GM21717 (cell line): ENCODE data around the gene LUC7L2.
A peak's percentile ranks its signal among the peaks of the same experiment; 100 is the strongest.
"Not testable (repeated sequence)": the region's sequence is repeated elsewhere in the genome, so short reads cannot be mapped to it uniquely, and the experiment has no call there.

ENCODE experiments used
- ATAC-seq: cut with Tn5 transposase; IDR thresholded peaks from one replicate; pipeline ENCODE4 v1.9.1; 2021; ENCODE audit warnings: mild to moderate bottlenecking, moderate library complexity; ENCODE audit not compliant: unreplicated experiment

LUC7L2 gene

DNA sequence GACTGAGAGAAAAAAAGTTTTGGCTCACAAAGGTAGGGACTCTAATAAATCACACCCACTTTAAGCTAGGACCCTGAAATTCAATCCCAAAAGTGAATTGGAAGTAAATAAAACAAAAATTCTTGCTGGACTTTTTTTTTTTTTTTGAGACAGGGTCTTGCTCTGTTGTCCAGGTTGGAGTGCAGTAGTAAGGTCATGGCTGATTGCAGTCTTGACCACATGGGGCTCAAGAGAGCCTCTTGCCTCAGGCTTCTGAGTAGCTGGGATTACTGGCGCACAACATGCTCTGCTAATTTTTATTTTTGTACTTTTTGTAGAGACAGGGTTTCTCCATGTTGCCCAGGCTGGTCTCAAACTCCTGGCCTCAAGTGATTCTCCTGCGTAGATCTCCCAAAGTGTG lies 5.0 kb upstream of the LUC7L2 start:
- no peak for ATAC-seq

DNA sequence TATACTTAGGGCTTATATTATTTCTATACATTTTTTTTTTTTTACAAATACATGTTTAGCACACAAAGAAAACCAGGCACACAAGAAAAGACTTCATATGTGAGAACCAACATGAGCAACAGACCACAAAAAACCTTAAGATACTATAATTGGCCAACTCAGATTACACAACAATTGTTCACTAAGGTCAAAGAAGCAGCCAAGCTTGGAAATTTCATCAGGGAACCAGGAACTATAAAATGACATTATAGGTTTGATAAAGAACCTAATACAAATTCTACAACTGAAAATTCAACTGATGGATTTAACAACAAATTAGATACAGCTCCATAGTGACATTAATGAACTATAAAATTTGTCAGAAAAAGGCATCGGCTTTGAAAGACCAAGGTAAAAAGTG lies 4.4 kb upstream of the LUC7L2 start:
- ATAC-seq, result no peak

DNA sequence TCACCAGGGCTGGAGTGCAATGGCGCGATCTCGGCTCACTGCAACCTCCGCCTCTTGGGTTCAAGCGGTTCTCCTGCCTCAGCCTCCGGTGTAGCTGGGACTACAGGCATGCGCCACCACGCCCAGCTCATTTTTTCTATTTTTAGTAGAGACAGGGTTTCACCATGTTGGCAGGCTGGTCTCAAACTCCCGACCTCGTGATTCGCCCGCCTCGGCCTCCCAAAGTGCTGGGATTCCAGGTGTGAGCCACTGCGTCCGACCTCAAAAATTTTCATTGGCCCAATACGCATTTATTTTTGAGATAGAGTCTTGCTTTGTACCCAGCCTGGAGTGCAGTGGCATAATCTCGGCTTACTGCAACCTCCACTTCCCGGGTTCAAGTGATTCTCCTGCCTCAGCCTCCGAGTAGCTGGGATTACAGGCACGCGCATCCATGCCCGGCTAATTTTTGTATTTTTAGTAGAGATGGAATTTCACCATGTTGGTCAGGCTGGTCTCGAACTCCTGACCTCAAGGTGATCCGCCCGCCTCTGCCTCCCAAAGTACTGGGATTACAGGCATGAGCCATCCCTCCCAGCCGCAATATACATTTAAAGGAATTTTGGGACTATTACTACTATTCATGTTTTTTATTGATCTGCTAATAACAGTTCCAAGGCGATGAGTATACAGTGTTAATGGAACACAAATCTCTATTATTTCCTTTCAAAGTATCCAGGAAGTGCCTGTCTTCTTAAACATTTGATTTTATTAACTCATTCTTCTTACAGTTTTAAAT lies 1.8 kb upstream of the LUC7L2 start:
- ATAC-seq, result not testable (repeated sequence)

DNA sequence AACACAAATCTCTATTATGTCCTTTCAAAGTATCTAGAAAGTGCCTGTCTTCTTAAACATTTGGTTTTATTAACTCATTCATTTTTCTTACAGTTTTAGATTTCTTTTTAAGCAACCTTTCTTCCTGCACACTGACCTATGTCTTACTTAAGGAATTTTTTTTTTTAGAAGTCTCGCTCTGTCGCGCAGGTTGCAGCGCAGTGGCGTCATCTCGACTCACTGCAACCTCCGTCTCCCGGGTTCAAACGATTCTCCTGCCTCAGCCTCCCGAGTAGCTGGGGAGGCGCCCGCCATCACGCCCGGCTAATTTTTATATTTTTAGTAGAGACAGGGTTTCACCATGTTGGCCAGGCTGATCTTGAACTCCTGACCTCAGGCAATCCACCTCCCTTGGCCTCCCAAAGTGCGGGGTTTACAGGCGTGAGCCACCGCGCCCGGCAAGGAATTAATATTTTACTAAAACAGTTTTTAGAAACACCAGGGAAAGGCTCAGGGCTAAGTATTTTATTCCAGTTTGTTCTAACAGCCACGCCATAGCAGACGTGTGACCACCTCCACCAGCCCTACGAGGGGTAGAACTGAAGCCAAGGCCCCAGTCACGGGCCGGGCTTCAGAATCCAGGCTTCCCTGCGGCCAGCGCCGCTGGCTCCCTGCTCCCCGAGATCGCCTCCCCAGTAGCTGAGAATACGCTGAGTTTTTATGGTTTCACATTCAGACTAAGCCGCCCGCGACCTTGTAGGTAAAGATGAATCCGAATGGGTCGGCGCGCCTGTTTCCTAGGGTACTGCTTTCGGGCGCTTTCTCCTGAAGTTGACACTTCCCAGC lies 941 bp upstream of the LUC7L2 start:
- peak; percentile 25 for ATAC-seq

DNA sequence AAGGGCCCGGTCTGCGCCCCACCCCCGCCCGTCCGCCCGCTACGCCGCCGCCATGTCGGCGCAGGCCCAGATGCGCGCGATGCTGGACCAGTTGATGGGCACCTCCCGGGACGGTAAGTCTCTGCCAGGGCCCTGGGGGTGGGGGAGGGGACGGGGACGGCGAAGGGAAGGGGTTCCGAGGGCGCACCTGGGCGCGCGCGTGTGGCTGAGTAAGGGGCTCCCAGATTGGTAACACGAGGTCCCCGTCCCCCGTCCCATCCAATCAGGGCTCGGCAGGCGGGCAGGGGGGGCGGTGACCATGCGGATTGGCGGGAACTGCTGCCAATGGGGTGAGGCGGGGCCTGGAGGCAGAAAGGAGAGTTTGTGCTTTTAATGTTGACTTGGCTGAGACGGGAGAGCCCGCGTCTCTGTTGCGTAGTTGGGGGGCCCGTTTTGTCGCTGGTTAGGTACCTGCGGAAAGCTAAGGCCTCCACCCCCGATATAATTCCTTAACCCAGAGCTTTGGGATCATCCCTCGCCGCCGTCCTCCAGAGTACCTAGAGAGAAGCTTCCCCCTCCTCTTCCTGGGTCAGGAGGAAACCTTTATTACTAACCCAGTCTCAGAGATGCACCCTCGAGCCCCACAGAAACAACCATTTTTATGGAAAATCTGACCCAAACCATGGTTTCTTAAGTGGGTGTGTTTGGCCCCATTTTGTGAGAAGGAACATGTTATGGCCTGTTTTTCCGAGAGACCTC lies 685 bp downstream of the LUC7L2 start:
- ATAC-seq, result peak; percentile 76

DNA sequence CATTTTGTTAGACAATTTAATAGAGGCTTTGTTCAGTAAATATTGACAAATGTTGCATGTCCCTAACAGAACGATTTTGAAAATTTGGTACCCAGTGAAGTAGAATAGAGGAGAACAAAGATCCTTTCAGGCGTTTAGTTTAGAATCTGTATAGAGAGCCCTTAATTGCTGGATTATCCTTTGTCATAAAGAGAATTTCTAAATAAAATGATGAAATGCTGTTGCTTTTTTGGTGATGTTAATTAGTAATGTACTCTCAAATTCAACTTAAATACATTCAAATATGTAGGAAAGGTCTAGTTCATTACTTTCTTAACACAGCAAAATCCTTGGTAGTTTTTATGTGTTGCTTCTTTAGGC lies 1.2 kb downstream of the LUC7L2 start:
- ATAC-seq, result no peak

DNA sequence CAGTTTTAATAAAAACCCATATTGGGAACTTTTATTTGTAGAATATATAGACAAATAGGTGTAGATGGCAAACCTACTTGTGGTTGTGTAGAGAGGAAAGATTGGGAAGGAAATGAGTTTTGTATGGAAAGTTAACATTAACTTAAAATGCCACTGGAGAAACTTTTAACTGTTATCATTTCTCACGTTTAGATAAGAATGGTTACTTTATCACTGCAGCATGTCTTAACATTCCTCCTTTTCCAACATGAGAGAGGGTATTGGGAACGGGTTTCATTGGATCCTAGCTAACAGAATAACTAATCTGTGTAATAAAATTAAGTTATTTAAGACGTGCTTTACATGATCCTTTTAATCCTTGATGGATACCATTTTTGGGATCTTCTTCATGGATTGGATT lies 1.8 kb downstream of the LUC7L2 start:
- no peak for ATAC-seq

DNA sequence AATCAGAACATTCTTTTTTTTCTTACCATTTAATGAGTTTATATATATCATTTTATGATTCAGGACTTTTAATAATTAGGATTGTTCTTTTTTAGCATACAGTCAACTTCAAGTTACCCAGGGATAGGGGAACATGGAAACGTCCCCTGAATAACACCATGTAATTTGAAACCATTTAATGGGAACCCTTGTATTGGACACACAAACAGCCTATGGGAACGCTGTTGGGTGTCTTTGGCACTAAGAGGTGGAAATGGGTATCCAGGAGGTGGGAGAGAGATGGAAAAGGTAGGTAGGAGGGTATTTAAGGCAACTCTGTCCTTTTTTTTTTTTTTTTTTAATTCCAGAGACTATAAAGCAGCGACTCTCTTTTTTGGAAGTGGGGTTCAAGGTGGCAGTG lies 2.6 kb downstream of the LUC7L2 start:
- no peak for ATAC-seq

DNA sequence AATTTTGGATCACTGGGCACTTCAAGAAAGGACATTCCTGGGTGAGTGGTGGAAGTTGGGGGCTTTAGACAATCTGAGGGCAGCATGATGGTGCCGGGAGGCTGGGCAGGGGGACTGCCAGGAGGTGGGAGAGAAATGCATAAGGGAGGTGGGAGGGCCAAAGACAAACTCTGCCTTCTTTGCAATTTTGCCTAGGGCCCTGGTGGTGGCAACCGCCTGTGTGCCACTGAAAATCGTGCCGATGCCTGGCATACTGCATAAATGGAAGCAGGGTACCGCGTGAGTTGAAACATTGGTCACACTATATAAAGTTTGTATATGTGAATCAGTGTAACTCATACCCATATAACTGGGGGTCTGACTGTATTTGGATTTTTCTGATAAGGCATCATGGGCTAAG lies 3.3 kb downstream of the LUC7L2 start:
- no peak for ATAC-seq

DNA sequence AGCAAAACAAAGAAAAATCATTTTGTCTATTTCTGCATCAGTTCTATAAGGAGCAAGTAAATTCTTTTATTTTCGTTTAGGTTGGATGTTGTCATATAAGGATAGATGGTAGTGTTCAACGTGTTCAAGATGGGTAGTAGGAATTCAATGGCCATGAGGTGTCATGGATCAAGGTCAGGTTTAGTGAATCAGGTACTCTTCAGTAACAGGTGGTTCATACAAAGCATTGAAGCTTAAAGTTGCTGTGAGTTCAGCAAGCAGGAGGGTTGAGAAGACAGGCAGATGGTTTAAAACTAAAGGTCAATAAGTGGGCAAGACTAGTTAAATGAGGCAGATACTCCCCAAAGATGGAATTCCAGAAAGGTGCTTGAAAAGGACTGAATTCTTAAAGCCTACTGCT lies 5.6 kb downstream of the LUC7L2 start:
- no peak for ATAC-seq

DNA sequence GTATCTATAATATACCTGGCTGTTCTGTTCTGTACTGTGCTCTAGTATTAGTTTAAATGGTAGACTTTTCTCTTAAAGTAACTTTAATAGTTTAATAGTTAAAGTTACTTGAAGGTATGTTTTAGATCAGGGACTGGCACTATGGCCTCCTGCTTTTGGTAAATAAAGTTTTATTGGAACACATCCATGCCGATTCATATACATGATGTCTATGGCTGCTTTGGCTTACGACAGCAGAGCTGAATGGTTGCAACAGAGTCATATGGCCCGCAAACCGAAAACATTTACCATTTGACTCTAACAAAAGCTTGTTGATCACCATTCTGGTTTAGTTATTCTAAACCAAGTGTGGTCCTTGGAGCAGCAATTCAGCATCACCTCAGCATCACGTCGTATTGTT lies 6.7 kb downstream of the LUC7L2 start:
- ATAC-seq, result no peak

DNA sequence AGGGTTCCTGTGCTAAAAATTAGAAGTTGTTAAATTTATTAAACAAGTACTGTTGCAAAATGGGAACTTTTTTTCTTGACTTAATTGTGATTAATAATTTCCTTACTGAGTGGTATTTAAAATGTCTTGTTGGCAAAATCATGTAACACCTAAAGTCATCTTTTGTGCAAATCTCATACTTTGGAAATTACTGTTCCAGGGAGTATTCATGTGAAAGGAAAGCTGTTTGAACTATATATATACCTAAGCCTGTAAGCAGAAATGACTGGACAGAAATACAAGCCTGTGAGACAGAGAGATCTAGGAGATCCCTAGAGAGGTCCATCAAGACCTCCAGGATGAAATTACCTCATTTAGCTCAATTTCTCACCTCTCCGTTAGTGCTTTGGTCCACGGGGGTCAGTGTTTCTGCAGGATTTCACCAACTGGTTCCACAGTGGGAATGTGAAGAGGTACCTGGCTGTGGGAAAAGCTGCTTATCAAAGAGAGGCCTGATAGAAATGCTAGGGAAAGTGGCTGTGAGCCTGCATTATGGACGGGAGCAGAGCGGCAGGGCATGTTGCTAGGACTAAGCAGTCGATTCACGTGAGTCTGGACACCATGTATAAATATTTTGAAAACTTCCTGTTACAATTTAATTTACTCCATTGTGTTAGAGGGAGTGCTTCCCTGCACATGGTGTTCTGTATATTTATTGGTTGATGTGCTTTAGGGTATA lies 7.9 kb downstream of the LUC7L2 start:
- ATAC-seq, result no peak

DNA sequence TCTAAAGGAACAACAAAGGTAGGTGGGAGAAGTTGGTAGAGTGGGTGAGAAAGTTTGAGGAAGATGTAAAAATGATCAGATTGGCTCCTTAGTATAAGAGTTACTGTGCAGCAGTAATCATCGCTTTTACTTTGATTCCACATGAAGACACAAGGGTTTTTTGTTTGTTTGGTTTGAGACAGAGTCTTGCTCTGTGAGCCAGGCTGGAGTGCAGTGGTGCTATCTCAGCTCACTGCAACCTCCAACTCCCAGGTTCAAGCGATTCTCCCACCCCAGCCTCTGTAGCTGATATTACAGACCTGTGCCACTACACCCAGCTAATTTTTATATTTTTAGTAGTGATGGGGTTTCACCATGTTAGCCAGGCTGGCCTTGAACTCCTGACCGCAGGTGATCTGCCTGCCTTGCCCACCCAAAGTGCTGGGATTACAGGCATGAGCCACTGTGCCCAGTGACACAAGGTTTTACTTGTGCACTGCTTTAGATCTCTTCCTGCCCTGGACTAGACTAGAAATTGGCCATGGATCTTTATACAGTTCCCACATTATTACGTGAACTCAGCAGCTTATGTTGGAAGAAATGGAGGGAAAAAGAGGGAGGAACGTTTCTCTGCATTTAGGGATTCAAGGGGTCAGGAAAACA lies 10.7 kb downstream of the LUC7L2 start:
- ATAC-seq, result no peak

DNA sequence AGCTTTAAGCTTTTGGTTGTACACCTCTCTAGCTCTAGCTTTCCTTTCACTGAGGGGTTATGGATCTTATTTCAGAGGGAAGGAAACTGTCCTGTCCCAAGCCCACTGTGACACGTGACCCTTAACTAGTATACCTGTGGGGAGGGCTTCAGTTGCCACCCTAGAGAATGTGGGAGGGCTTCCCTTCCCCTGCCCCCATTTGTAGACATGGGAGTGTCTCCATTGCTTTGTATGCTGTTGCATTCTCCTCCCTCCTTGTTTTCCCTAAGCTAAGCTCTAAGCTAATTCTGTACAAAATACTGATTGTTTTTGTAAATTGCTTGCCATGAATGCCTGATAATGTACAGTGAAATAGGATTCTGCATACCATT lies 11.2 kb downstream of the LUC7L2 start:
- ATAC-seq, result no peak

DNA sequence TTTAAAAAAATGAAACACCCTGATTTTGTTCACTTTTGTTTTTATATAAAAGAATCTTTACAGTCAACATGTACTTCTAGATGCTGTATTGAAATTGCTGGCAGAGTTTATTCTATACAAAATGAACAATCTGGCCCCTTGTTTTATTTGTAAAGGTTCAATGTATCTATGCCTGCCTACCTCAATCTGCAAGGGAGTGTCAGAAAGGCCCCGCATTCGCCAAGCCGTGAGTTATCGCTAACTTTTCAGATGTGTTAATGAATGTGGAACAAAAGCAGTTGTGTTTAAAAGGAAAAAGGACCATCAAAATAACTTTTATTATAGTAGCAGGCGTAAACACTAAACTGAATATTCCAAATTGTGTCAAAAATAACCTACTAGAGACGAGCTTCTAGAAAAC lies 14.6 kb downstream of the LUC7L2 start:
- ATAC-seq, result no peak

DNA sequence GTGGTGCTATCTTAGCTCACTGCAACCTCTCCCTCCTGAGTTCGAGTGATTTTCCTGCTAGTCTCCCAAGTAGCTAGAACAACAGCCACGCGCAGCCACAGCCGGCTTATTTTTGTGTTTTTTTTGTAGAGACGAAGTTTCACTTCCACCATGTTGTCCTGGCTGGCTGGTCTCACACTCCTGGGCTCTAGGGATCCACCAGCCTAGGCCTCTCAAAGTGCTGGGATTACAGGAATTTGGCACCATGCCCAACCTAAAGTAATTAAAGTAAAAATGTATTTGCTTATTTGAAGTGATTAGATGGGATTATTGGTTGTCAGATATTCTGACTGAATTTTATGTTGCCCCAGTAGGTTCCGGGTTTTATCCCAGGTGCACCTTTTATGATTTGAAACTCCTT lies 22.7 kb downstream of the LUC7L2 start:
- no peak for ATAC-seq

DNA sequence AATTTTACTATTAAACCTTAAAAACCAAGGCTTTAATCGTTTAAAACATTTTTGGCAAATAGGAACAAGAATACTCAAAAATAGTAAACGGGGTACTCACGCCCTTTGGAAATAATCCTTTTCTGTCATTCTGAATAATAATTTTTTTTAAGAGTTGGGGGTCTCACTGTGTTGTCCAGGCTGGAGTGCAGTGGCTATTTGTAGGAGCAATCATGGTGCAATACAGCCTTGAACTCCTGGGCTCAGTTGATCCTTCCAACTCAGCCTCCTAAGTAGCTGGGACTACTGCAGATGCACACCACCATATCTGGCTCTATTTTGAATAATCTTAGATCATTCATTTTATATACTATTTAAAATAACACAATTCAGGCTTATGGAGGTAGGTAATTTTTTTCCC lies 24.9 kb downstream of the LUC7L2 start:
- no peak for ATAC-seq

DNA sequence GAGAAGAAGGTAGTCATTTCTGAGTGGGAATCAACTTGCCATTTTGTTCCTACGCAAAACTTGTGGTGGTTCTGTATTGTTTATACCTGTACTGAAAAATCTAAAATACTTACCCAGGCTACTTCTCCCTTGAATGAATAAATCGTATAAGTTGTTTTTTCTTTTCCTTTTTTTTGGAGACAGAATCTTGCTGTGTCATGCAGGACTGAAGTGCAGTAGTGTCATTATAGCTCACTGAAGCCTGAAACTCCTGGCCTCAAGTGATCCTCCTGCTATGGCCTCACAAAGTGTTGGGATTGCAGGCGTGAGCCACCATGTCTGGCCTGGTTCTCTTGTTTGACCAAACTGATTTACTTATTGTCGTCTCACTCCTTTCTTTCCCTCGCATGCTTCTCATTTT lies 27.9 kb downstream of the LUC7L2 start:
- ATAC-seq, result no peak

DNA sequence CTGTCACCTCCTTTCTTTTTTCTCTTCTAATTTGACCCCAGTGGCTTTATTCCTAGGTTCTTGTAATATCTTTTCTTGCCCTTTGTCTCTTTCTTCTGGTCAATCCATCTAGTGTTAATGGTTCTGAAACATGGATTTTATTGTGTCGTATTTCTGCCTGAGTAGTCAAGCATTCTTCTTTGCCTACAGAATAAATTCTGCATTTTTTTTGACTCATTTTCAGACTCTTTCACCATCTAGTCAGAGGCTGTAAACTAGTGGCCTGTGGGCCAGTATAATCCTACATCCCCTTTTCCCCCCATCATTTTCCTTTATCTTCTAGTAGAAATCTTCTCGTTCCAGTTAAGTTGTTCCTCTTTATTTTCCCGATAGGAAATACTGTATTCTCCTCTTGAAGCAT lies 29.4 kb downstream of the LUC7L2 start:
- no peak for ATAC-seq

DNA sequence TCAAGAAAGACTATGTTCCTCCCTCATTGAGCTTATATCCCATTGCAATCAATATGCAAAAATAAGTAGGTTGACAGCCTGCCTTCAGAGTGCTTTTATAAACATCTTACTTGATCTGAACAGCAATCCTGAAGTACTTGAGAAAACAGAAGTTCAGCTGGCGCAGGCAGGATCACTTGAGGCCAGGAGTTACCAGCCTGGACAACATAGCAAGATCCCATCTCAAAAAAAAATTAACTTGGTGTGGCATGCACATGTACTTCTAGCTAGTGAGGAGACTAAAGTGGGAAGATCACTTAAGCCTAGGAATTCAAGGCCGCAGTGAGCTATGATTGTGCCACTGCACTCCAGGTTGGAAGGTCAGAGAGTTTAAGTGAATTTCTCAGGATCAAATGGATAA lies 30.1 kb downstream of the LUC7L2 start:
- no peak for ATAC-seq
